ENCODE measurements around the gene TESMIN.

TESMIN gene

DNA sequence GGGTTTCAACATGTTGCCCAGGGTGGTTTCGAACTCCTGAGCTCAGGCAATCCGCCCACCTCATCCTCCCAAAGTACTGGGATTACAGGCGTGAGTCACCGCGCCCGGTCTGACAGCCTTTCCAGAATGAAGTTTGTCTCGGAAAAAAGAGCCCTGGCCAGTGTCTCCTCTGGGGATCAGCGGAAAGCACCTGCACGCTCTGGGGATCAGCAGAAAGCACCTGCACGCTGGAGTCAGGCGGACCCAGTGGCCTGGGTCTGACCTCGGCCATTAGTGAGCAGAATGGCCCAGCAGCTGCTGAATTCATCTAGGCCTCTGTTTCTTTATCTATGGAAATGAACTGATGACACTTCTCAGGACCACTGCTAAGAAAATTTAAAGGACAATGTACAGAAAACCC lies 10.5 kb upstream of the TESMIN start:
- no peak overlapping the region for H3K27ac ChIP-seq
- TF ChIP-seq, protein P1, sequence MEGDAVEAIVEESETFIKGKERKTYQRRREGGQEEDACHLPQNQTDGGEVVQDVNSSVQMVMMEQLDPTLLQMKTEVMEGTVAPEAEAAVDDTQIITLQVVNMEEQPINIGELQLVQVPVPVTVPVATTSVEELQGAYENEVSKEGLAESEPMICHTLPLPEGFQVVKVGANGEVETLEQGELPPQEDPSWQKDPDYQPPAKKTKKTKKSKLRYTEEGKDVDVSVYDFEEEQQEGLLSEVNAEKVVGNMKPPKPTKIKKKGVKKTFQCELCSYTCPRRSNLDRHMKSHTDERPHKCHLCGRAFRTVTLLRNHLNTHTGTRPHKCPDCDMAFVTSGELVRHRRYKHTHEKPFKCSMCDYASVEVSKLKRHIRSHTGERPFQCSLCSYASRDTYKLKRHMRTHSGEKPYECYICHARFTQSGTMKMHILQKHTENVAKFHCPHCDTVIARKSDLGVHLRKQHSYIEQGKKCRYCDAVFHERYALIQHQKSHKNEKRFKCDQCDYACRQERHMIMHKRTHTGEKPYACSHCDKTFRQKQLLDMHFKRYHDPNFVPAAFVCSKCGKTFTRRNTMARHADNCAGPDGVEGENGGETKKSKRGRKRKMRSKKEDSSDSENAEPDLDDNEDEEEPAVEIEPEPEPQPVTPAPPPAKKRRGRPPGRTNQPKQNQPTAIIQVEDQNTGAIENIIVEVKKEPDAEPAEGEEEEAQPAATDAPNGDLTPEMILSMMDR (conservative IDR thresholded peaks at IDR 0.05), result no peak

GRCh38 chr11:68759991-68760390 lies 8.7 kb upstream of the TESMIN start:
- no peak overlapping the region for H3K27ac ChIP-seq
- TF ChIP-seq, protein P1 (conservative IDR thresholded peaks at IDR 0.05), result no peak

- TF ChIP-seq, protein P1 (conservative IDR thresholded peaks at IDR 0.05), result no peak
- no peak overlapping the region for H3K27ac ChIP-seq
These were observed 6.4 kb upstream of the TESMIN start for GRCh38 chr11:68757711-68758110.

- TF ChIP-seq, protein P1 (conservative IDR thresholded peaks at IDR 0.05), result no peak
These were observed 4.9 kb upstream of the TESMIN start for GRCh38 chr11:68756171-68756766.

DNA sequence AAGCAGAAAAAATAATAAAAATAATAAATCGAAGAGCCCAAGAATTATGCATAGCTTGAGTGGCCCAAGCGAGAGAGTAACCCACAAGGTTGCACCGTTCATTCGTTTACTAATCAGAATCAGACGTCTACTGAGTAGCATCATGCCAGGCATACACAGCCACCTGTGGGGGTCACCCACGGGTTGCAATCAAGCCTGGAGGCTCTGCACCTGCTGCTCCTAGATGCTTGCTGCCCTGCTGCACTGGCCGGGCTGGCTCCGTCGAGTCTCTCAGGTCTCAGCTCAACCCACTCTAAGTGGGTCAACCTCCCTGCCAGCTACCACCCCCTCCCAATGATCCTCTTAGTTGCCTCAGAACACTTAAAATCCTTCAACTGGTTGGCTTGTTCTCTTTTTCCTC lies 2.0 kb upstream of the TESMIN start:
- TF ChIP-seq, protein P1 (conservative IDR thresholded peaks at IDR 0.05), result no peak; the same call in 1 of the 2 replicates
- no peak overlapping the region for H3K27ac ChIP-seq

More at GRCh38 chr11:68756171-68756766, 4.9 kb upstream of the TESMIN start:
- H3K27ac ChIP-seq, result no peak overlapping the region

DNA sequence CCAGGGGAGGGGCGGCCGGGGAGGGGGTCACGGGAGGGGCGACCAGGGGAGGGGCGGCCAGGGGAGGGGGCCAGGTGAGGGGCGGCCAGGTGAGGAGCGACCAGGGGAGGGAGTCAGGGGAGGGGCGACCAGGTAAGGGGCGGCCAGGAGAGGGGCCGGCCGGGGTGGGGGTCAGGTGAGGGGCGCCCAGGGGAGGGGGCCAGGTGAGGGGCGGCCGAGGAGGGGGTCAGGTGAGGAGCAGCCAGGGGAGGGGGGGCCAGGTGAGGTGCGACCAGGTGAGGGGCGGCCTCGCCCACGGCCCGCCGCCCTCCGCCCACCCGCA lies 355 bp downstream of the TESMIN start:
- TF ChIP-seq, protein P1 (conservative IDR thresholded peaks at IDR 0.05), result no peak
- H3K27ac ChIP-seq, result peak overlapping the region; percentile 82

- peak overlapping the region; percentile 82 for H3K27ac ChIP-seq
- TF ChIP-seq, protein P1 (conservative IDR thresholded peaks at IDR 0.05), result no peak
These were observed 921 bp downstream of the TESMIN start for GRCh38 chr11:68750195-68751003.

Measured in VCaP (cell line).